IPS DF 4.7 (cell line): ENCODE measurements around the gene ARL6IP1.
"Not testable (repeated sequence)": the region's sequence is repeated elsewhere in the genome, so short reads cannot be mapped to it uniquely, and the experiment has no call there.

Experiments
- DNase-seq: peaks from one replicate; pipeline ENCODE4 v3.0.0-alpha.2; 2013; ENCODE audit warnings: low spot score; ENCODE audit errors: extremely low read depth

The ARL6IP1 gene

GRCh38 chr16:18759598-18760520 lies 41.5 kb downstream of the ARL6IP1 start:
- DNase-seq = not testable (repeated sequence)

- DNase-seq = not testable (repeated sequence)
Observed at GRCh38 chr16:18757960-18758660, 43.2 kb downstream of the ARL6IP1 start.

- DNase-seq = not testable (repeated sequence)
Observed at GRCh38 chr16:18756639-18757038, 44.7 kb downstream of the ARL6IP1 start.

- DNase-seq = not testable (repeated sequence)
Observed at GRCh38 chr16:18742870-18743269, 58.5 kb downstream of the ARL6IP1 start.
